ENCODE data around the gene ASTN2. TPM values are rescaled to one million over a fixed set of nuclear protein-coding genes. Genes with fewer than 3 reads are reported as not detected.

Gene ASTN2
- total and polyA plus RNA-seq, 7 donors: 0.60 to 7.5 (median 2.2) TPM

DNA sequence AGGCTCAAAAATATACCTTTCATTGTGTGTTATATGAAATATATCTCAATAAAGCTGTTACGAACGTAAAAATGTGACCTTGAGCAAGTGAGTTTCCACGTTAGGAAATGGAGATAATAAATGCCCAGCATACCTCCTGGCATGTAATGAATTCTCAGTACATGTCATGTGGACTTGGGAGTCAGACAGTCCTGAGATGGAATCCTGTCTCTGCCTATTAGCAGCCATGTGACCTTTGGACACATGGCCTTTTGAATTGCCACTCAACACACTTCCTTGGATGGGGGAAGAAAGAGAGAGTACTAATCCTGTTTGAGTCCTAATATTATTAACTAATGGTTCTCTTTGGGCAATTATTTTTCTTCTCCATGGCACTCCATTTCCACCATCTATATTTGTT lies 702.1 kb downstream of the ASTN2 start:
- no peak for DNase-seq
- no peak for TF ChIP-seq EP300 (IDR thresholded peaks at IDR 0.05)
- no peak for TF ChIP-seq POLR2AphosphoS5 (IDR thresholded peaks at IDR 0.05)
- TF ChIP-seq, protein P1, sequence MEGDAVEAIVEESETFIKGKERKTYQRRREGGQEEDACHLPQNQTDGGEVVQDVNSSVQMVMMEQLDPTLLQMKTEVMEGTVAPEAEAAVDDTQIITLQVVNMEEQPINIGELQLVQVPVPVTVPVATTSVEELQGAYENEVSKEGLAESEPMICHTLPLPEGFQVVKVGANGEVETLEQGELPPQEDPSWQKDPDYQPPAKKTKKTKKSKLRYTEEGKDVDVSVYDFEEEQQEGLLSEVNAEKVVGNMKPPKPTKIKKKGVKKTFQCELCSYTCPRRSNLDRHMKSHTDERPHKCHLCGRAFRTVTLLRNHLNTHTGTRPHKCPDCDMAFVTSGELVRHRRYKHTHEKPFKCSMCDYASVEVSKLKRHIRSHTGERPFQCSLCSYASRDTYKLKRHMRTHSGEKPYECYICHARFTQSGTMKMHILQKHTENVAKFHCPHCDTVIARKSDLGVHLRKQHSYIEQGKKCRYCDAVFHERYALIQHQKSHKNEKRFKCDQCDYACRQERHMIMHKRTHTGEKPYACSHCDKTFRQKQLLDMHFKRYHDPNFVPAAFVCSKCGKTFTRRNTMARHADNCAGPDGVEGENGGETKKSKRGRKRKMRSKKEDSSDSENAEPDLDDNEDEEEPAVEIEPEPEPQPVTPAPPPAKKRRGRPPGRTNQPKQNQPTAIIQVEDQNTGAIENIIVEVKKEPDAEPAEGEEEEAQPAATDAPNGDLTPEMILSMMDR (IDR thresholded peaks at IDR 0.05): no peak
- TF ChIP-seq POLR2A (IDR thresholded peaks at IDR 0.05): no peak
- H3K27me3 ChIP-seq: no peaks in the 10 kb centered on the region
- WGBS, 2 donors: 67 to 73% methylated on average over 3 of the region's 3 CpGs
- H3K36me3 ChIP-seq: no peaks in the 10 kb centered on the region
- H3K9me3 ChIP-seq: no peaks in the 10 kb centered on the region
- no peaks in the 10 kb centered on the region for H3K4me1 ChIP-seq
- intact Hi-C loops (cut with DNase I): no loop called here
- H3K4me3 ChIP-seq: no peak overlapping the region
- H3K27ac ChIP-seq: no peak overlapping the region

DNA sequence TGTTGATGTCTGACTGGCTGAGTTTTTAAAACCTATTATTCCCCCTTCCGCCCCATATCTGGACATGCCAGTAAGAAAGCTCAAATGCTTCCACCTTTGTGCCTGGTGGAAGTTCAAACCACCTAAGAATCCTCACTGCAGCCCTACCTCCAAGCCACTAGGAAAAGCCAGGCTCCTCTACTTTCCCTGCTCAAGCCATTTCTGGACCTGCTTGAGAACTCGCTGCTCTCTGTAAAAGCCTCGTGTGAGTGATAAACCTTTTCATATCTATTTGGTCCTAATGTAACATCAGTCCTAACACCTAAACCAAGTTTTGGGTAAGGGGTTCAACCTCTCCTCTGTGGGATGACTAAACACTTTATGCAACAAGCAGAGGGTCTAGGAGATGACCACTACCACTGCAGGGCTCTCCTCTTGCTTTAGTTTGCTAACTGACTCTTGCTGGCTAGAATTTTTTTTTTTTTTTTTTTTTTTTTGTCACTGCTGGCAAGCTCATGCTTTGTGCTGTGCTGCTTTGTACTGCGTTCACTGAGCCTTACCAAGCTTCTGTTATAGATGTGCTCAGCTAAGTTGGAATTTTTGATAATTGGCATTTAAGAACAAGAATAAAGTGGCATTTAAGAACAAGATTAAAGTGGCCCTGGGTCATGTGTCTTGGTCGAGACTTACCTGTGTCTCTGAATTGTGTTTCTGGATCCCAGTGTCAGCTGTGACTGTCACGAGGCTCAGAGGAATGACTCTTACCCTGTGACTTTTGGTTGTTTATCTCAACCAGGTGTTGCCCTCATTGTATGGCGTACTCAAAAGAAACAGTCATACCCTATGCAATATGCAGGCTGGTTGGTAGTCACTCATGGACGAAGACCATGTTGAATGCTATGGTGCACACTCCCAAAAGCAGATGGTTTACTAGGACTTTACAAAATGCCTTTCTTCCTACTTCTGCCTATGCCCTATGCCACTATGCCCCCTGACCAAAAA lies 708.3 kb downstream of the ASTN2 start:
- TF ChIP-seq EP300 (IDR thresholded peaks at IDR 0.05) (no peak), POLR2A (IDR thresholded peaks at IDR 0.05) (no peak), POLR2AphosphoS5 (IDR thresholded peaks at IDR 0.05) (no peak)
- TF ChIP-seq, protein P1 (IDR thresholded peaks at IDR 0.05): no peak
- no peaks in the 10 kb centered on the region for H3K36me3 ChIP-seq
- no peak overlapping the region for H3K27ac ChIP-seq
- H3K4me3 ChIP-seq: no peak overlapping the region
- no peaks in the 10 kb centered on the region for H3K27me3 ChIP-seq
- 94 to 96% methylated on average over 8 of the region's 8 CpGs for WGBS, 2 donors
- intact Hi-C loops (cut with DNase I): no loop called here
- no peaks in the 10 kb centered on the region for H3K9me3 ChIP-seq
- peaks cover 0 to 12% (median 5%) of the 10 kb centered on the region in 4 donors for H3K4me1 ChIP-seq
- no peak for DNase-seq

DNA sequence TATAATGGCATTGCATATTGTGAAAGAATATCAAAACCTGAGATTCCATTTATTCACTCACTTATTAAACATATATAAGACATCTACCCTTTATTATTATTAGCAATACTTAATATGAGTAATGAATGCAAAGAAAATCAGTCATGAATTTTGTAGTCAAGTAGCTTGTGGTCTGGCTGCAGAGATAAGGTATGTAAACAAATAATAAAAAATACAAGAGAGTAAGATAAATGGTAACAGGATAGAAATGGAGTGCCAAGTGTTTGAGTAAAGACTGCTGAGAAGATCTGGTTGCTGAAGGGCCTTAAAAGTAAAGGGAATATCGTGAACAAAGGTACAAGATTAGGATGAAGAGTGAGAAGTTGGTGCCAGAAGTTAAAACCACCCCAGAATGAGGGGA lies 709.3 kb downstream of the ASTN2 start:
- 15 to 48% methylated on average over 1 of the region's 1 CpG for WGBS, 2 donors
- TF ChIP-seq POLR2A (IDR thresholded peaks at IDR 0.05) (no peak), POLR2AphosphoS5 (IDR thresholded peaks at IDR 0.05) (no peak), EP300 (IDR thresholded peaks at IDR 0.05) (no peak)
- TF ChIP-seq, protein P1 (IDR thresholded peaks at IDR 0.05): no peak
- Histone ChIP-seq H3K27me3 (no peaks in the 10 kb centered on the region), H3K27ac (no peak overlapping the region), H3K36me3 (no peaks in the 10 kb centered on the region), H3K4me3 (no peak overlapping the region), H3K4me1 (peaks cover 0 to 12% (median 5%) of the 10 kb centered on the region in 4 donors), H3K9me3 (no peaks in the 10 kb centered on the region)
- no peak for DNase-seq
- intact Hi-C loops (cut with DNase I): no loop called here

DNA sequence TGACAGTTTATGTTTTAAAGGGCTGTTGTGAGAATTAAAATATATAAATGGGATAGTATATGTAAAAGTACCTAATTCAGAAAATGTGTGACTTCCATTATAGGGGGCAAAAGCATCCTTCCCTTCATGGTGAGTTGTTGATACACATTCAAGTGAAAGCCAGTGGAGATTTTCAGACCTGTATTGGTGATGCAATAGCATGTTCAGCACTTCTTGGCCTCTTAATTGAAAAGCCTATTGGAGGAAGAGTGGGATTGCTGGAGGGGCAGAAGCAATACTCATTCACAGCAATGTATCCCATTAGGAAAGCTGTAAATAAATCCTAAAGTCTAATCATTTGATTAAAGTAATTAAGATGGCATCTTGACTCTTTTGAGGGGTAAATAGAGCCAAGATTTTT lies 710.4 kb downstream of the ASTN2 start:
- no peak for TF ChIP-seq EP300 (IDR thresholded peaks at IDR 0.05)
- TF ChIP-seq POLR2A (IDR thresholded peaks at IDR 0.05): no peak
- TF ChIP-seq POLR2AphosphoS5 (IDR thresholded peaks at IDR 0.05): no peak
- TF ChIP-seq, protein P1 (IDR thresholded peaks at IDR 0.05): no peak
- H3K27me3 ChIP-seq: no peaks in the 10 kb centered on the region
- peaks cover 0 to 8% (median 3%) of the 10 kb centered on the region in 4 donors for H3K36me3 ChIP-seq
- DNase-seq: no peak
- no peaks in the 10 kb centered on the region for H3K9me3 ChIP-seq
- no peak overlapping the region for H3K27ac ChIP-seq
- no peak overlapping the region for H3K4me3 ChIP-seq
- intact Hi-C loops (cut with DNase I): no loop called here
- H3K4me1 ChIP-seq: peaks cover 0 to 12% (median 5%) of the 10 kb centered on the region in 4 donors

Data from sigmoid colon (tissue), 7 donors.